Esophagus mucosa (tissue), 1 donor: ENCODE results near the gene ACOXL. TPM values are rescaled to one million over a fixed set of nuclear protein-coding genes. Genes with fewer than 3 reads are reported as not detected.
"Not testable (repeated sequence)": the region's sequence is repeated elsewhere in the genome, so short reads cannot be mapped to it uniquely, and the experiment has no call there.

Experiments
- ATAC-seq: fragments of 200-7000 bp; cut with Tn5 transposase; one replicate; pipeline ENCODE4 v1.9.1; 2020
- total RNA-seq: library from RNA; stranded (reverse); gene quantifications from one replicate; pipeline ENCODE4 v1.2.4, GENCODE V29; 2023
- donor health status: DM: yes; HTN: yes; CAD: no.

The ACOXL gene
- total RNA-seq, 1 donor from 2014 or later: not detected

DNA sequence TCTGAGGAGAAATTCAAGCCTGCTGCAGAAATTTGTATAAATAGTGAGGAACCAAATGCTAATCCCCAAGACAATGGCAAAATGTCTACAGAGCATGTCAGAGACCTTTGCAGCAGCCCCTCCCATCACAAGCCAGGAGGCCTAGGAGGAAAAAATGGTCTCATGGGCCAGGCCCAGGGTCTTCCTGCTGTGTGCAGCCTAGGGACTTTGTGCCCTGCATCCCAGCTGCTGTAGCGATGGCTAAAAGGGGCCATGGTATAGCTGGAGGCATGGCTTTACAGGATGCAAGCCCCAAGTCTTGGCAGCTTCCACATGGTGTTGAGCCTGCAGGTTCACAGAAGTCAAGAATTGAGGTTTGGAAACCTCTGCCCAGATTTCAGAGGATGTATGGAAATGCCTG is 197.2 kb downstream of the ACOXL start:
- no peak for ATAC-seq

DNA sequence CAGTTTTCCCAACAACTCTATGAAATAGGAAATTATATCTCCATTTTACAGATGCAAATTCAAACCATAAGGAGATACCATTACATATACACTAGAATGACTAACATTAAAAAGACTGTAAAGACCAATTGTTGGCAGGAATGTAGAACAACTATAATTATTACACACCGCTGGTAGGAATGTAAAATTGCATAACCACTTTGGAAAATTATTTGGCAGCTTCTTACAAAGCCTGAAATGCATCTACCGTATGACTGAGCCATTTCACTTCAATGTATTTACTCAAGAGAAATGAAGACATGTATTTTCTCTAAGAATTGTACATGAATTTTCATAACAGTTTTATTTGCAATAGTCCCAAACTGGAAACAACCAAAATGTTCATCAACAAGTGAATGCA is 199.3 kb downstream of the ACOXL start:
- ATAC-seq: no peak

DNA sequence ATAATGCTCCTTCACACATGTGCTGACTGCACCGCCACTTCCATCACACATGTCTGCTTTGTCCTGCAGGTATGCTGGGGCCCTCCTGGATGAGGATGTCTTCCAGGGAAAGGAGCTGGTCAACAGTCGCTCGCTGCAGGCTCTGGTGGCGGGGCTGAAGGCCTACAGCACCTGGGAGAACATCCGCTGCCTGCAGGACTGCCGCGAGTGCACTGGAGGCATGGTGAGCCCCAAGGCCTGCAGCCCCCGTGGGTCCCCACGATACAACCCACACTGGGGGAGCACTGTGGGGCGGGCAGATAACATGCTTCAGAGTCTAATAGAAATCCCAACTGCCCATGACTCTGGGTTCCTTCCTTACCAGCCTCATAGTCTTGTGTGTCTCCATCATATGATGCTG is 201.0 kb downstream of the ACOXL start:
- ATAC-seq: no peak

DNA sequence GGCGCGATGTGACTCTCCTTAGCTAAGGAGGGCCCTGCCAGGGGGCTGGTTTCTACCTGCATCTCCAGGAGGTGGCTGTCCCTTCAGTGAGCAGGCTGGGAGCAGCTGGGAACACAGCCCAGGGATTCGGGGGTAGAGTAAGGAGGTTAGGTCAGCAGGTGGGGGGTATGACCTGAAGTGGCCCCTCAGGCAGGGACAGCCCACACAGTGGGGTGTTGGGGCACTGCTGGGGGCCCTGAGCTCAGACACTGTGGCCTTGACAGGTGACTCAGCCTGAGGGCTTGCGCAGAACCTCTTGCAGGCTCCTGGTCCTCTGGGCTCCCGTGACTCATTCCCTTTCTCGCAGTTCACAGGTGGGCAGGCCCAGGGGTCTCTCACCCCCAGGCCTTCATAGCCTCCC is 202.6 kb downstream of the ACOXL start:
- ATAC-seq: no peak

DNA sequence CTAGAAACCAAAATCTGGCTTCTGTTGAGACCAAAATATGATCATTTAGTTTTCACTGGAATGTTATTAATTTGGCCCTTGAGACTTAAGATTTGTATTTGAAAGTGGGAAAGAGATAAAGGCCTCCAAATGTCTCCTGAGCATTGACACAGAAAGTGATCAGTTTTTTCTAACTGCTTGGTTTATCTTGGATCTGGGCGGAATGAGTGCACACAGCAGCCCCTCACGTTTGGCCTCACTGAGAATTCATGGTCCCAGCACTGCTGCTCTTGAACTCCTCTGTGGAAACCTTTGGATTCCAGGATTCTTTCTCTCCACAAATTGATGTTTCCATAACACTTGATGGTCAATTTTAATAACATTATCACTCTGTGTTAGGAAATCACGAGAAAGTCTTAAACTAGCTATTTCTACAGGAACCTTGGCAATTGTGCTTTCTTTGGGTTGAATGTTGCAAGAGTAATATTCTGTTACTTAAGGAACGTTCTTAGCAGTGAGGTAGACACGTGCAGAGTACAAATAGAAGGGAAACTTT is 208.1 kb downstream of the ACOXL start:
- ATAC-seq: no peak

DNA sequence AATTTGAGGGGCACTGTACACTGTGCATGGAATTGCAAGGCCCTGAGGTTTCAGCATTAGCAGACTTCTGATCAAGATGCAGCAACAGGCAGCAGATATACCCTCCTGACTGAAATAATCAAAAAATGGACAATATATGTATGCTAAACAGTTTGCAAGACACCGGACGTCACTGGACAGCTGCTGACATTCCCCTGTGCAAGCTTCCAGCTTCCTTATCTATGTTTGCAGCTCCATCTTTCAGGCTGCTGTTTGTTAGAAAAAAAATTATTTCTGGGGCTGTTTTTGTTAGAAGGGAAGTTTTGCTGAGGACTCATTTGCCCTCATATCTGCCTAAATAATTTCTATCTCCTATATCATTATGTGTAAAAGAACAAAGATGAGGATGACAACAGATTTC is 208.9 kb downstream of the ACOXL start:
- no peak for ATAC-seq

DNA sequence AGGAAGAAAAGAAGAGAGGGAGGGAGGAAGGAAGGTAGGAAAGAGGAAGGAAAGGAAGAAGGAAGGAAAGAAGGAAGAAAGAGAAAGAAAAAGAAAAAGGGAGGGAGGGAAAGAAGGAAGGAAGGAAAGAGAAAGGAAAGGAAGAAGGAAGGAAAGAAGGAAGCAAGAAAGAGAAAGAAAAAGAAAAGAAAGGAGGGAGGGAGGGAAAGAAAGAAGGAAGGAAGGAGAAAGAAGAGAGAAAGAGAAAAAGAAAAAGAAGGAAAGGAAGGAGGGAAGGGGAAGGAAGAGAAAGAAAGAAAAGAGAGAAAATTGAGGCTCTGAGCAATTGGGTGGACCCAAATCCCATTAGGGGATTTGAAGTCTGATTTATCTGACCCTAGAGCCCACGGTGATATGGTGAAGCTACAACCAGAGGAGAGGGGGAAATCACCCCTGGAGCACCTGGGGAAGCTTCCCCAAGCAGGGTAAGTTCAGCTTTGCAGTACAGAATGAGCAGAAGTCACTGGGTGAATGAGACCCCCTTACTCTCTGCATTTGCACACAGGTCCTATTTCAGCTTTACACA is 210.8 kb downstream of the ACOXL start:
- ATAC-seq: no peak

DNA sequence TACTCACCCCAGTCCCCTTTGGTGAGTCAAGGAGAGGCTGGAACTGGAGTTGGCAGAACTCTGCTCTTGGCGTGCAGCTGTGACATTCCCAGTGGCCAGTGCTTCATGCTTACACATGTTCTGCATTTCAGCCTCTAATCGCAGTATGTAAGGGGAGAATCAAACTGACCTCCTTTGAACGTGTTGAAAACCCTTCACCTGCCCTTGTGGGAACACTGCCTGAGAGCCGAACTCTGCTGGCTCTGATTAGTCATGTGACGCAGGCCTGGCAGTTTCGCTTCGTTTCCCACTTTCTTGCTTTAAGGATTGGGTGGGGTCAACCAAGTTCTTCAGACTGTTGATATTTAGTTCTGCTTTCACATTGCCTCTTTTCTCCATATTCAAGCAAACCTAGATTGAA is 214.5 kb downstream of the ACOXL start:
- ATAC-seq: no peak

DNA sequence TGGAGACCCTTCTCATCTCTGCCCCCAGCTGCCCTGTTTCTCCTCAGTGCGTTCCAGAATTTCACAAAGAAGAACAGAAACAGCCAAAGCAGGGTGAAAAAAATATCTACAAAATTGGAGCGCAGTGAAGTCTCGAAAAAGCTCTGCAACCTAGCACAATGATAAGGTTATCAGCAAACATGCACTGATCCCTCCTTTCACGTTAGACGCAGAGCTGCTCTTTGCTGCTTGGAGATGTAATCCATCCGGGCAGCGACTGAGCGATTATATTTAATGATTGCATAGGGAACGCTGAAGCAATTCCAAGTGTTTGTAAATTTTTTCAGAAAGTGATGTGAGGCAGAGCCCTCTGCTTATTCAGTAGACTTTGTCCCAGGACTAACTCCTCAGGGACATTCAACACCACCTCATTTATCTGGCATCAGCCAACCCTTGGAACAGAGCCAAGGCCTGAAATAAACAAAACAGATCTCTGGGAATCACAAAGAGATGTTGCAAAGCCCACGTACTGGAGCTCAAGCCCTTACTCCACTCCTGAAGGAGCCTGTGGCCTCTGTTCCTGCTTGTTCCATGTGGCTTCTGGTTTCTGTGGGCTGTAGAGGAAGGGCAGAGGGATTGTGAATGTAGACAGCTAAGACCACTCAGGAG is 215.8 kb downstream of the ACOXL start:
- ATAC-seq: no peak

DNA sequence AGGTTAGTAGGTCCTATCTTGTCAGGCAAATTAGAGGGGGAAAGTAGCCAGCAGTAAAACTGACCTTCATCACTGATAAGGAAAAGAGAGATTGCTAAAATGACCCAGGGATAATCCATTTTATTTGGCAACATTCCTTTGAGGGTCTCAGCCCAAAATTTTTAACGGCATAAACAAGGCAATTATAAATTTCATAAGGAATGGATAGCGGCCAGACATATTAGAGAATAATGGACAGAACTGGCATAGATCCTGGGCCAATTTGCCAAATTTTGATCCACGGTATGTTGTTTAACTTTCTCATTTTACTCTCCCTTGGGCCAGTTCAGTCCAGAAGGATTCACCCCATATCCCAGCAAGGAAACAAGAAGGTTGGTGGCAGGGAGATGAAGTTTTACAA is 217.9 kb downstream of the ACOXL start:
- no peak for ATAC-seq

DNA sequence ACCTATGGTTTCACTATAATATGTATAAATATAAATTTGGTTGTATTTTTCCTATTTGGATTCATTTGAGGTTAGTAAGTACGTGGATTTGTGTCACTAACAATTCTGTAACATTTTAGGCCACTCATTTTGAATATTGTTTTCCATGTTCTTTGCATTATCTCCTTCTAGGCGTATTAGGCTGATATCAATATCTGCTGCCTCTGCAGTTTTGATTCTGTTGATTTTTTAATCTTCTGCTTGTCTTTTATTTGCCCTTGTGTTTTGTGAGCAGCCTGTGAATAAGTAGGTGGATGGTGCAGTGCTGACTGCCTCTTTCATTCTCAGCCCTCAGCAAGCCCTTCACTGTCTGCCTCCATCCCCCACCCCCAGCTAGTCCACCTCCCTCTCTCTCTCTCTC is 222.7 kb downstream of the ACOXL start:
- ATAC-seq: no peak

DNA sequence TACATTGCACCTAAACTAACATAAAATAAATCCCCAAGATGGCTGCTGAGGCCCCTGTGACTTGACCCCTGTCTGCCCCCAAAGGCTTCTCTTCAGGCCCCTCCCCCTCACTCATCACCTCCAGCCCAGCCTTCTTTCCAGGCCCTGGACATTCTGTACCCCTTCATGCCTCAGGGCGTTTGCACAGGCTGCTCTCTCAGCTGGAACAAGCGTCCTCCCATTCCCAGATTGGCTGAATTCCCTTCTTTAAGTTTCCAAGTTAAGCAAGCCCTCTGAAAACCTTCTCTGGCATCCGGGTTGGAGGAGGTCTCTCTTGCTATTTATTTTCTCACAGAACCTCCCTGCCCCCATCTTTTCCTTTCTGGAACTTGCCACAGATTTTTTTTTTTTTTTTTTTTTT is 223.2 kb downstream of the ACOXL start:
- ATAC-seq: no peak

DNA sequence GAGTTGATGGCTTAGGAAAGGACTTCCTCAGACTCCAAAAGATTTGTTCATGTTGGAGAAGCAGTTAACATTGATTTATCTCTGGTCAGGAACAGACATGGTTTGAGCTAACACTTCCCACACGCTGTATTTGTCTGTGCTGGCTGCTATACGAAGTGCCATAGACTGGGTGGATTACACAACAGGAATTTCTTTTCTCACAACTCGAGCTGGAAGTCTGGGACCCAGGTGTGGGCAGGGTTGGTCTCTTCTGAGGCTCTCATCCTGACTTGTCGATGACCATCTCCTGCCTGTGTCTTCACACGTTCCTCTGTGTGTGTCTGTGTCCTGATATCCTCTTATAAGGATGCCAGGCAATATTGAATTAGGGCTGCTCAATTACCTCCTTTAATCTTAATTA is 224.9 kb downstream of the ACOXL start:
- ATAC-seq: no peak

DNA sequence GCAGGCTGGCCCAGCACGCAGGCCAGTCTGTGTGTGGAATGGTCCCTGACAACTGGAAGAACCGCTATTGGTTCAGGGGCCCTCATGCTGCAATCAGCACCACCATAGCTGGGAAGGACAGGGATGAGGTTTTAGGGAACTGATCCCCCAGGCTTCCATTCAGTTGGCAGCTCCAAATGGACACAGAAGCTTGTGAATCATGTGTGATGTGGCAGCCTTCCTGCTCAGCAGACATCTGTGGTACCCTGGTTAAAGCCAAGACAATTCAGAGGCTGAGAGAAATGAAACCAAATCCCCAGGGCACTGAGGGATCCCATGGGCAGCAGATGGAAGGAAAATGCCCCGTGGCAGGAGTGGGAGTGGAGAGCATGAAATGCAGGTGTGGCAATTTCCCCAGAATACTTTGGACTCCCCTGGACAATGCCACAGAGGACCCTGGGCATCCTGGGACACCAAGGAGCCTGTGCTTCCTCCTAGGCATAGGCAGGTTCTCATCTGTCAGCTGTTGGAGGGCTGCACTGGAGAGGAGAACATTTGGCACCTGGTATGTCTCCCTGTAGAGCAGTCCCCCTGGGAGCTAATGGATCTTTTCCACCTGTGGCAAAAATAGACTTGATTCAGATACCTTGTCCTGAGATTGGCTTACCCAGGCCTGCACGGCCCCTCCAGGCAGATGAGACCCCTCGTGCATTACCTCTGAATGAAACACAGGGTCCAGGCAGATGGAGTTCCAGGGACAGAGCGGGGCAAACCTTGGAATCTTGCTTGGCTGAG is 226.2 kb downstream of the ACOXL start:
- no peak for ATAC-seq

DNA sequence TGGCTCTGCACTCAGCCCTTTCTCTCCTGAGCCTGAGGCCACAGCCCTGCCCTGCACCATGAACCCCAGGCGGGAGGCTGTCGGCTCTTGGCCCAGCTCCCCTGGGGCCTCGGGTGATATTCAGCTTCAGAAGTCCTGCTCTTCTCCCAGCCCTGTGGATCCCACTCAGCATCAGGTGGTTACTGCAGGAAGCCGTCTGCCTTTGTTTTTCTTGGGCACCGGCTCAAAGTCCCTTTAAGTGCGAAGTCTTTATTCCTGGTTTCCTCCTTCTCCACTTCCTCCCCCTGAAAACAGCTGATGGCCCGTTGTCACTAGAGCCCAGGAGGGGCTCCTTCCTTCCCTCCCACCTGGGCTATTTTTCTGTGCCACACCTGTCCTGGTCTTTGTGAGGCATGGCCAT is 226.8 kb downstream of the ACOXL start:
- ATAC-seq: no peak

DNA sequence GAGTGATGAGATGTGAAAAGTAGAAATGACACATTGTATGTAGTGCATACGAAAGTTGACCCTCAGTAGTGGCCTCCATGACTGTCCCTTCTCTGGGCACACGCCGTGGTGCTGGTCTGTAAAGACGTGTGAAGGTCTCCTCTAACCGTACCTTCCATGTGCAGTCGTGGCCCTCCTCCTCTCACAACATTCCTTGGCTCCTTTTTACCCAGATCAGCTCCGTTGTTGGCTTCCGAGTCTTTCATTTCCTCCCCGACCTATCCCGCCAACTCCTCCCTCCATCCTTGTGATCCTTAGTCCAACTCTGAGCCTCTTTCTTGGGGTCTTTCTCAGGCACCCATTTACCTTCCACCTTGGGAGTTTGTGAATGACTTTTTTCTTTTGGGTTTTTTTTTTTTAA is 227.9 kb downstream of the ACOXL start:
- ATAC-seq: no peak

DNA sequence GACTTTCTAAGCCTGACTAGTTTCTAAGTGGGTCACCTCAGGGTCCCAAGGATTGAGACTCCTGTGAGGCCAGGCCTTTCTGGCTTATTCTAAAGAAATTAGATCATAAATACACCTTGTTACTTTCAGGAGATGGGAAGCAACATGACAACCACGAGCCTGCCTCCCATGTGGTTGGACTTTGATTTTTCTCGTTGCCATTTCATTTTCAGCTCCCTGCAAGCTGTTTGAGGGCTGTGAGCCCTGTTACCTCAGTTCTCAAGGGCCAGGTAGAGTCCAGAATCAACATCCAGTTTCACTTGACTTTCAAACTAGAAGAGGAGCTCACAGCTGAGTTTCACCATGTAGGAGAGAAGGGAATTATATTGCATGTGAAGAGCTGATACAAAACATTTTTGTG is 228.6 kb downstream of the ACOXL start:
- ATAC-seq: no peak

DNA sequence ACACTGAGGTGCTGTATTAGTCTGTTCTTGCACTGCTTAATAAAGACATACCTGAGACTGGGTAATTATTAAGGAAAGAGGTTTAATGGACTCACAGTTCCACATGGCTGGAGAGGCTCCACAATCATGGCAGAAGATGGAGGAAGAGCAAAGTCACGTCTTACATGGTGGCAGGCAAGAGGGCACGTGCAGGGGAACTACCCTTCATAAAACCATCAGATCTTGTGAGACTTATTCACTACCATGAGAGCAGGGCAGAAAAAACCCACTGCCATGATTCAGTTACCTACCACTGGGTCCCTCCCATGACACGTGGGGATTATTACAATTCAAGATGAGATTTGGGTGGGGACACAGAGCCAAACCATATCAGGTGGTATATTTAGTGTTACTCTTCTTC is 229.3 kb downstream of the ACOXL start:
- not testable (repeated sequence) for ATAC-seq

DNA sequence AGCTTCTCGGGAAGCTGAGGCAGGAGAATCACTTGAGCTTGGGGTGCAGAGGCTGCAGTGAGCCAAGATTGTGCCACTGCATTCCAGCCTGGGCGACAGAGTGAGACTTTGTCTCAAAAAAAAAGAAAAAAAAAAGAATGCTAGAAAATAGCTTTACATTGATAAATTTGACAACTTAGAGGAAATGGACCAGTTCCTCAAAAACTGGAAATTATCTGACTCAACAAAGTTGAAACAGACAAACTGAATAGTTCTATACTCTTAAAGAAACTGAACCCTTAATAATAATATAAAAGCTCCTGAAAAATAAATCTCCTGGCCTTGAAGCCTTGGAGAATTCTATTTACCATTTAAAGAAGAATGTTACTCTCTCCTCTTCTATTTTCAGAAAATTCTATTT is 237.3 kb downstream of the ACOXL start:
- no peak for ATAC-seq

DNA sequence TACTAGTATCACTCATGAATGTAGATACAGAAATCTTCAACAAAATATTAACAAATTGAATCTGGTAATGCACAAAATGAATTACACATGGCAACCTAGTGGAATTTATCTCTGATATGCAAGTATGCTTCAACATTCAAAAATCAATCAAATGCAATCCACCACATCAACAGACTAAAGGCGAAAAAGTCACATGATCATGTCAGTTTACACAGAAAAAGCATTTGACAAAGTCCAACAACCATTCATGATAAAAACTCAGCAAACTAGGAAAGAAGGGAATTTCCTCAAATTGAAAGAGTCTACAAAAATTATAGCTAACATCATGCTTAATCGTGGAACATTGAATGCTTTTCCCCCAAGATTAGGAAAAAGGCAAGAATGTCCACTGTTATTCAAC is 237.8 kb downstream of the ACOXL start:
- ATAC-seq: no peak

DNA sequence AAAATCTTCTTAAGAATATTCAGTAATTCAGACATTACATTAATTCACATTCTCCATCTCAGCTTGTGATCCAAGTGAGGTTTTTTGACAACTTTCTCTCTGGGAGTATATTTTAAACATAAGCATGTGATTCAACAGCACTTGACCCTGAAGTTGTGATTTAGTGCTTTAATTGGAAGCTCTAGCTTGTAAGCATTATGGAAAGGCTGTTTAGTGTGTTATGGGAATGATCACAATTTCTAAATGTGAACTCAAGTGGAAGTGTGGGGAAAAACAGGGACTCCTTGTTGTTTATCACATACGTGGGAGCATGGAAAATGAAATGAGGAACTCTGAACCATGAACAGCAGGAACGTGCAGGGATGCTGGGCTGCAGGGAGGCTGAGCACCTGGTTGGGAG is 239.4 kb downstream of the ACOXL start:
- no peak for ATAC-seq

DNA sequence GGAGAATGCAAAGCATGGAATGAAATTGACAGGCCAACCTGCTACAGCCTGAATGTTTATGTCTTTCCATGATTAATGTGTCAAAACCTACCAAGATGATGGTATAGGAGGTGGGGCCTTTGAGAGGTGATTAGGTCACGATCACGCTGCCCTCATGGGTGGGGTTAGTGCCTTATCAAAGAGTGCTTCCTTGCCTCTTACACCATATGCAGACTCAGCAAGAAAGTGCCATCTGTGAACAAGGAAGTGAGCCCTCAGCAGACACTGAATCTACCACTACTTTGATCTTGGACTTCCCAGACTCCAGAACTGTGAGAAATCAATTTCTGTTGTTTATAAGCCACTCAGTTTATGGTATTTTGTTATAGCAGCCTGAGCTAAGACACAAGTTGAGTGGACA is 240.9 kb downstream of the ACOXL start:
- ATAC-seq: no peak

DNA sequence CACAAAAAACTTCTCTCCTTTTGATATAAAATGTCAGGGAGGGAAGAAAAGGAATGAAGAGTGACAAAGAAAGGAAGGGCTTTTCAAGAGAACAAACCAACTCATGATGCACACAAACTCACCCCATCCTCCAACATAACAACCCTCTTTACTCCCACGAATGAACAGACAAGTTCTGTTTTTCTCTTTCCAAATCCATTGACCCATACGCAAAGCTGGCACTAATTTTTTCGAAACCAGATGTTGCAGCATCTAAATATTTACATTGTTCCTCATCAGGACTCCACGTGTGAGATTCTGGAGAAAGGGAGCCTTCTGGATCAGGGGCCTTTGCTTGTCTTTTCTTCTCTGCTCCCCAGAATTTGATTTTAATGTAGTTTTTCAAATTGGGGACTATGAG is 245.0 kb downstream of the ACOXL start:
- ATAC-seq: no peak

DNA sequence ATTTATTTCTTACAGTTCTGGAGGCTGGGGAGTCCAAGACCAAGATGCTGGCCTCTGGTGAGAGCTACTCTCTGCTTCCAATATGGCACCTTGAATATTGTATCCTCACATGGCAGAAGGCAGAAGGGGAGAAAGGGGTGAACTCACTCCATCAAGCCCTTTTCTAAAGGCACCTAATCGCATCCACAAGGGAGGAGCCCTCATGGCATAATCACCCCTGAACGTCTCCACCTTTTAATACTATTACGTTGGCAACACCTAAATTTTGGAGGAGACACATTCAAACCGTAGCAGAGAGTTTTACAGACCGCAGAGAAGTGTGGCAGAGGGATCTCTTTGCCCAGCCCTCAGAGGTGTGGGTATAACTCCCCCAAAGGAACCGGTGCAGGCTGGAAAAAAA is 245.8 kb downstream of the ACOXL start:
- ATAC-seq: no peak
